HFF-Myc (cell line): ENCODE measurements around the gene CDH4.

ENCODE experiments used
- DNase-seq: peaks from one replicate; pipeline ENCODE4 v3.0.0-alpha.2; 2011; ENCODE audit warnings: low read depth; ENCODE audit errors: extremely low read depth
- H3K4me3 ChIP-seq: replicated peaks from 2 replicates; pipeline ENCODE4 v1.5.1; 2011; ENCODE audit warnings: low read depth, mild to moderate bottlenecking, control low read depth, low read length
- TF ChIP-seq, protein P1 (sequence below): IDR thresholded peaks from 2 replicates; pipeline ENCODE4 v1.5.1; 2012; ENCODE audit warnings: mild to moderate bottlenecking, low read depth, low read length, control low read depth; ENCODE audit errors: missing control alignments

Gene CDH4

DNA sequence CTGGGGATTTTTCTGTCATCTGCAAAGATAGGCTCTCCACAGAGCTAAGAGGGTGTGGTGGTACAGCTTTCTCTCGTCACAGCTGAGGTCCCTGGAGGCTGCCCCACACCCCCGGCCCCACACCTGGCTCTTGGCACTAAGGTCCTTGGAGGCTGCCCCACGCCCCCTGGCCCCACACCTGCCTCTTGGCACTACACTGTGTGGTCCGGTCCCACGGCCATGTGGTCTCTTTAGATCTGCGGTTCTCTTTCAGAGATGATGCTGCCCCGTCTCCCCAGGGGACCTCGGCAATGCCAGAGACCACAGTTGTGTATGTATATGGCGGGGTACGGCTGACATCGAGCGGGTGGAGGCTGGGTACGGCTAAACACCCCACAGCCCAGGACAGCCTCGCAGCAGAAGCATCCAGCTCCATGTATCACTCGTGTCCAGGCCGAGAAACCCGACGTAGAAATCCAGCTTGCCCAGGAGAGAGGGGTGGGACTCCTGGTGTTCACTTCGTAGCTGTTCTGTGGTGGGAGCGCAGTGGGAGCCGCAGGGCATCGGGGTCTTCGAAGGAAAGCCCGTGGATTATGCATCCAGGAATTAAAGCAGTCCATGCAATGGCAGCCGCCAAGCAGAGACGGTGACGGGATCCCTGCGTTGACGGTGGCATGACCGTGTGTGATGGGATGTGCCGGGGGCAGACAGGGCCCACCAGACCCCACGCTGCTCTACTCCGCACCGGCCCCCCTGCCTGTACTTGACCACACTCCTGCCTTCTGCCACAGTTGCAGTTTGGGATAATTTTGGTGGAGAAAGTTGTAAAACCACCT lies 292.1 kb downstream of the CDH4 start:
- DNase-seq, result no peak
- TF ChIP-seq, protein P1, sequence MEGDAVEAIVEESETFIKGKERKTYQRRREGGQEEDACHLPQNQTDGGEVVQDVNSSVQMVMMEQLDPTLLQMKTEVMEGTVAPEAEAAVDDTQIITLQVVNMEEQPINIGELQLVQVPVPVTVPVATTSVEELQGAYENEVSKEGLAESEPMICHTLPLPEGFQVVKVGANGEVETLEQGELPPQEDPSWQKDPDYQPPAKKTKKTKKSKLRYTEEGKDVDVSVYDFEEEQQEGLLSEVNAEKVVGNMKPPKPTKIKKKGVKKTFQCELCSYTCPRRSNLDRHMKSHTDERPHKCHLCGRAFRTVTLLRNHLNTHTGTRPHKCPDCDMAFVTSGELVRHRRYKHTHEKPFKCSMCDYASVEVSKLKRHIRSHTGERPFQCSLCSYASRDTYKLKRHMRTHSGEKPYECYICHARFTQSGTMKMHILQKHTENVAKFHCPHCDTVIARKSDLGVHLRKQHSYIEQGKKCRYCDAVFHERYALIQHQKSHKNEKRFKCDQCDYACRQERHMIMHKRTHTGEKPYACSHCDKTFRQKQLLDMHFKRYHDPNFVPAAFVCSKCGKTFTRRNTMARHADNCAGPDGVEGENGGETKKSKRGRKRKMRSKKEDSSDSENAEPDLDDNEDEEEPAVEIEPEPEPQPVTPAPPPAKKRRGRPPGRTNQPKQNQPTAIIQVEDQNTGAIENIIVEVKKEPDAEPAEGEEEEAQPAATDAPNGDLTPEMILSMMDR, result no peak
- H3K4me3 ChIP-seq, result no peak overlapping the region

- no peak overlapping the region for H3K4me3 ChIP-seq
- TF ChIP-seq, protein P1, result no peak
- DNase-seq, result no peak
Measured at GRCh38 chr20:61544910-61545889, 293.1 kb downstream of the CDH4 start.

DNA sequence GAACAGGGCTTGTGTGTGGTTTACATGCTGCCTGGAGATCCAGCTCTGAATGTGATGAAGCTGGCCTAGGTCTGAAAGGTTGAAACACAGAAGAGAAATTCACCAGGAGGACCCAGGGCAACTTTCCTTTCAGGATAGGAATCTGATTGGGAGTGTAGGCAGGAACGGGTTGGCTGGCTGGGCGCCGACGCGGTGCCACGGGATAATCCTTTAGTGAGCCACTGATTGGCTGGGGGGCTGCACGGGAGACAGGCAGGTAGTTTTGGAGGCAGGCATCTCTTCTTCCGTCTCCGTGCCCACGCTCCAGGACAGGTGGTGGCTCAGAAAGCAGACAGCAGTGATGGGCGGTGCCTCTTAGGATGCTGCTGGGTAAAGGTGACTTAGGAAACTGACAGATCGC lies 294.6 kb downstream of the CDH4 start:
- TF ChIP-seq, protein P1, result no peak
- H3K4me3 ChIP-seq, result no peak overlapping the region
- DNase-seq, result no peak

DNA sequence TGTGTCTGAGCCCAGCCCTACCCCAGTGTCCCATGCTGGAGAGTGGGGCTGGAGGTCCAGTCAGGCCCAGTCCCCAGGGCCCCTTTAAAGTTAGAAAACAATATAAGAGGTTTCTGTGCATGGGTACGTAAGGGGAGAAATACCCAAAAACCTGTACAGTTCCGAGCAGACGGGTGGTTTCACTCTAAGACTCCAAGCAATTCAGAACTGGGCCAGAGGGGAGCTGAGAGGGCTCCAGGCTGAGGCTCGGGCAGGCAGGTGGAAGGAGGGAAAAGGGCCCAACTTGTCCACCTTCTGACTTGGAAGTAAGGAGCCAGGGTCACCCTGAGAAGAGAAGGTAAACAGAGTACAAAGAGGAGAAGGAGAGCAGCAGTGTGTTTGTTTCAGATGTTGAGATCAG lies 296.0 kb downstream of the CDH4 start:
- no peak overlapping the region for H3K4me3 ChIP-seq
- TF ChIP-seq, protein P1, result no peak
- DNase-seq, result no peak

GRCh38 chr20:61549865-61550264 lies 297.8 kb downstream of the CDH4 start:
- no peak overlapping the region for H3K4me3 ChIP-seq
- TF ChIP-seq, protein P1, result no peak
- DNase-seq, result no peak

GRCh38 chr20:61551401-61551800 lies 299.3 kb downstream of the CDH4 start:
- H3K4me3 ChIP-seq, result no peak overlapping the region
- no peak for DNase-seq
- TF ChIP-seq, protein P1, result no peak
